Thyroid gland (tissue), 4 donors: ENCODE data around the gene UBAP2.

Experiments
- POLR2A ChIP-seq, 2 donors: fragments of 450-650 bp; IDR thresholded peaks; one replicate each; pipeline ENCODE4 v1.6.1; 2017; ENCODE audit warnings: antibody characterized with exemption in 2 of 2, mild to moderate bottlenecking in 2 of 2, moderate library complexity in 1 of 2
- TF ChIP-seq, protein P1 (sequence below), 6 experiments: fragments of 200-600 bp in 3 of 6; fragments of 450-650 bp in 3 of 6; sonication (generic) in 3 of 6; IDR thresholded peaks; one replicate each; pipeline ENCODE4 v1.5.1; 2016 to 2019; ENCODE audit warnings: antibody characterized with exemption in 6 of 6, mild to moderate bottlenecking in 2 of 6, inconsistent platforms in 1 of 6, moderate library complexity in 1 of 6

DNA sequence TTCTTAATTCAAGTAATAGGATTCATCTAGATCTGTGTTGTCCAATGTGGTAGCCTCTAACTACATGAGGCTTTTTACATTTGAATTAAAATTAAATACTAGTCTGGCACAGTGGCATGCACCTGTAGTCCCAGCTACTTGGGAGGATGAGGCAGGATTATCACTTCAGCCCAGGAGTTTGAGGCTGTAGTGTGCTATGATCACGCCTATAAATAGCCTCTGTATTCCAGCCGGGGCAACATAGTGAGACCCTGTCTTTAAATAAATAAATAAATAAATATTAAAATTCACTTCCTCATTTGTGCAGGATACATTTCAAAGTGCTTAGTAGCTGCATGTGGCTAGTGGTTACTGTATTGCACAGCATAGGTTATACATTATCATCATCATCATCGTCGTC is 139.9 kb downstream of the UBAP2 start:
- TF ChIP-seq, protein P1, sequence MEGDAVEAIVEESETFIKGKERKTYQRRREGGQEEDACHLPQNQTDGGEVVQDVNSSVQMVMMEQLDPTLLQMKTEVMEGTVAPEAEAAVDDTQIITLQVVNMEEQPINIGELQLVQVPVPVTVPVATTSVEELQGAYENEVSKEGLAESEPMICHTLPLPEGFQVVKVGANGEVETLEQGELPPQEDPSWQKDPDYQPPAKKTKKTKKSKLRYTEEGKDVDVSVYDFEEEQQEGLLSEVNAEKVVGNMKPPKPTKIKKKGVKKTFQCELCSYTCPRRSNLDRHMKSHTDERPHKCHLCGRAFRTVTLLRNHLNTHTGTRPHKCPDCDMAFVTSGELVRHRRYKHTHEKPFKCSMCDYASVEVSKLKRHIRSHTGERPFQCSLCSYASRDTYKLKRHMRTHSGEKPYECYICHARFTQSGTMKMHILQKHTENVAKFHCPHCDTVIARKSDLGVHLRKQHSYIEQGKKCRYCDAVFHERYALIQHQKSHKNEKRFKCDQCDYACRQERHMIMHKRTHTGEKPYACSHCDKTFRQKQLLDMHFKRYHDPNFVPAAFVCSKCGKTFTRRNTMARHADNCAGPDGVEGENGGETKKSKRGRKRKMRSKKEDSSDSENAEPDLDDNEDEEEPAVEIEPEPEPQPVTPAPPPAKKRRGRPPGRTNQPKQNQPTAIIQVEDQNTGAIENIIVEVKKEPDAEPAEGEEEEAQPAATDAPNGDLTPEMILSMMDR (IDR thresholded peaks at IDR 0.05) = no peak
- TF ChIP-seq POLR2A (IDR thresholded peaks at IDR 0.05) = no peak
